Measurements from ENCODE around the gene PEX11A.

Gene PEX11A

GRCh38 chr15:89675606-89676005 is 14.9 kb downstream of the PEX11A start:
- no peaks in the 10 kb centered on the region for H3K9me3 ChIP-seq (ENCODE audit: control insufficient read depth, insufficient read depth, low read depth, low read length)
- CTCF ChIA-PET, result interaction anchor here (0.7 to 5.0 kb wide), 3 partner anchors 13 to 439 kb away, joined by 3 to 31 read pairs (median 3); no protein-coding TSS in a partner anchor
- no peak overlapping the region for H3K27ac ChIP-seq (ENCODE audit: extremely low read depth, low read depth, low read length)
- H3K4me1 ChIP-seq (ENCODE audit: control insufficient read depth, insufficient read depth, low read length), result no peaks in the 10 kb centered on the region
- H3K4me3 ChIP-seq (ENCODE audit: low read depth, low read length), result no peak overlapping the region
- POLR2A ChIA-PET, result no interaction called here
- TF ChIP-seq ZFP3 (tag by site-specific recombination; IDR thresholded peaks at IDR 0.05; ENCODE audit: low read depth), result no peak
- no peak for TF ChIP-seq TRIM28 (IDR thresholded peaks at IDR 0.05; ENCODE audit: borderline replicate concordance, low read length)
- no peak for TF ChIP-seq ZNF146 (tag by site-specific recombination; IDR thresholded peaks at IDR 0.05)
- TF ChIP-seq PATZ1 (tag by site-specific recombination; IDR thresholded peaks at IDR 0.05), result no peak
- no peak for TF ChIP-seq MEIS1 (CRISPR knock-in tag; IDR thresholded peaks at IDR 0.05; ENCODE audit: borderline replicate concordance)
- TF ChIP-seq YY1 (tag by site-specific recombination; IDR thresholded peaks at IDR 0.05), result no peak
- no peak for TF ChIP-seq ZBTB26 (tag by site-specific recombination; optimal IDR thresholded peaks at IDR 0.05)
- no peak for TF ChIP-seq ZNF274 (IDR thresholded peaks at IDR 0.05; ENCODE audit: low read length)
- TF ChIP-seq ZNF274 (tag by site-specific recombination; IDR thresholded peaks at IDR 0.05; ENCODE audit: borderline replicate concordance), result no peak
- H3K36me3 ChIP-seq (ENCODE audit: control insufficient read depth in 2 of 2, insufficient read depth in 1 of 2, low read length in 2 of 2), result no peaks in the 10 kb centered on the region

GRCh38 chr15:89674526-89674925 is 16.0 kb downstream of the PEX11A start:
- ChIA-PET POLR2A (no interaction called here), CTCF (interaction anchor here (2.3 to 5.0 kb wide), 3 partner anchors 12 to 27 kb away, joined by 12 to 31 read pairs (median 15); no protein-coding TSS in a partner anchor)
- Histone ChIP-seq H3K36me3 (ENCODE audit: control insufficient read depth in 2 of 2, insufficient read depth in 1 of 2, low read length in 2 of 2) (no peaks in the 10 kb centered on the region), H3K9me3 (ENCODE audit: control insufficient read depth, insufficient read depth, low read depth, low read length) (no peaks in the 10 kb centered on the region), H3K27ac (ENCODE audit: extremely low read depth, low read depth, low read length) (no peak overlapping the region), H3K4me1 (ENCODE audit: control insufficient read depth, insufficient read depth, low read length) (no peaks in the 10 kb centered on the region), H3K4me3 (ENCODE audit: low read depth, low read length) (no peak overlapping the region)
- no peak for TF ChIP-seq ZFP69B (tag by site-specific recombination; IDR thresholded peaks at IDR 0.05)
- no peak for TF ChIP-seq ZBTB8A (tag by site-specific recombination; IDR thresholded peaks at IDR 0.05)
- TF ChIP-seq ZNF155 (tag by site-specific recombination; IDR thresholded peaks at IDR 0.05), result no peak
- TF ChIP-seq ZNF560 (tag by site-specific recombination; IDR thresholded peaks at IDR 0.05; ENCODE audit: borderline replicate concordance), result no peak
- TF ChIP-seq ZNF549 (tag by site-specific recombination; IDR thresholded peaks at IDR 0.05), result no peak
- TF ChIP-seq ZNF426 (tag by site-specific recombination; IDR thresholded peaks at IDR 0.05), result no peak
- no peak for TF ChIP-seq ZNF596 (tag by site-specific recombination; IDR thresholded peaks at IDR 0.05)
- no peak for TF ChIP-seq SALL2 (tag by site-specific recombination; IDR thresholded peaks at IDR 0.05; ENCODE audit: borderline replicate concordance)
- TF ChIP-seq SP3 (tag by site-specific recombination; IDR thresholded peaks at IDR 0.05), result no peak
- no peak for TF ChIP-seq ELK4 (IDR thresholded peaks at IDR 0.05; ENCODE audit: borderline replicate concordance, low read depth, low read length)
- no peak for TF ChIP-seq ZNF37A (tag by site-specific recombination; IDR thresholded peaks at IDR 0.05)
- no peak for TF ChIP-seq ZNF214 (tag by site-specific recombination; IDR thresholded peaks at IDR 0.05; ENCODE audit: borderline replicate concordance)
- TF ChIP-seq ZNF837 (tag by site-specific recombination; IDR thresholded peaks at IDR 0.05), result no peak
- TF ChIP-seq ZNF175 (tag by site-specific recombination; IDR thresholded peaks at IDR 0.05), result no peak
- no peak for TF ChIP-seq ZBTB6 (tag by site-specific recombination; IDR thresholded peaks at IDR 0.05)

Data from HEK293 (cell line).